ENCODE data around the gene TSPAN18. TPM values are rescaled to one million over a fixed set of nuclear protein-coding genes. Genes with fewer than 3 reads are reported as not detected.

TSPAN18 gene, protein sequence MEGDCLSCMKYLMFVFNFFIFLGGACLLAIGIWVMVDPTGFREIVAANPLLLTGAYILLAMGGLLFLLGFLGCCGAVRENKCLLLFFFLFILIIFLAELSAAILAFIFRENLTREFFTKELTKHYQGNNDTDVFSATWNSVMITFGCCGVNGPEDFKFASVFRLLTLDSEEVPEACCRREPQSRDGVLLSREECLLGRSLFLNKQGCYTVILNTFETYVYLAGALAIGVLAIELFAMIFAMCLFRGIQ
- polyA plus RNA-seq: 2.1 TPM

DNA sequence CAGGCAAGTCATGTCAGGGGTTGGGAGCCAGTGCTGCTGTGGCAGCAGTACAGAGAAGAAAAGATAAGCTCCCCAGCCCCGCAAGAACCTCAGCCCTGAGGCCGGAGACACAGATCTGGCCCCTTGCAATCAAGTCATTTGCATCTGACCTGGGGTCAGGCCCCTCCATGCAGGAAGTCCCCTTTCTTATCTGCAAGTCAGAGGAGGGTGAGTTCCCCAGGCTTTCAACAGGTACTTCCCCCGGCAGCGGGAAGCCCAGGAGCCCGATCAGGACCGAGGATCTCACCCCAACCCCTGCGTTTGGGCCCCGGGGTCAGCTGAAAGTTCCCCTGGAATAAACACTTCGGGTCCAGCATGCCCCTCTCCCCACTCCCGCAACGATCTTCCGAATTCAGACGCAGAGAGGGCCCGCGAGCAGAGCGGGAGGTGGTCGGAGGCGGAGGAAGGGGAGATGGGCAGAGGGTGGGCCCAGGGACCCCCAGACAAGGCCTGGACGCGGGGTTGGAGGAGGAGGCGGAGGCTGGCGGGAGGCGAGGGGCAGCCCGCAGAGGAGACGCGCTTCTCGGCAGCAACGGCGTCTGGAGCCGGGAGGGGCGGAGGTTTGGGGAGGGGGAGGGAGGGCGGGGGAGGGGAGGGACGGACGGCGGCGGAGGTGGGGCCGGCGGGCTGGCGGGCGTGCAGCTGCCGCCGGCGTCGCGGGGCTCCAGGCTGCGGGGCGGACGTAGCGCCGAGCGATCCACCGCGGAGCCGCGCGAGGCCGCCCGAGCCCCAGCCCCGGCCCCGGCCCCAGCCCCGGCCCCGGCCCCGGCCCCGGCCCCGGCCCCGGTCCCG, at the start of gene TSPAN18:
Gene TSPAN18 (plus strand): TSS at position 680 of the 831 bp plus-strand sequence. CDS start 179,455 bp downstream, outside the sequence.
- Mint-ChIP-seq H3K9me3 (no peaks in the 10 kb centered on the region), H3K4me3 (peak within 1 kb of the TSS; percentile 81 to 97 (median 89)), H3K27me3 (peaks cover 5% of the 10 kb centered on the region), H3K27ac (peak within 1 kb of the TSS in 2 of 3 donors; percentile 73 to 95), H3K36me3 (no peaks in the 10 kb centered on the region), H3K4me1 (peaks cover 3 to 11% (median 11%) of the 10 kb centered on the region in 3 donors)

DNA sequence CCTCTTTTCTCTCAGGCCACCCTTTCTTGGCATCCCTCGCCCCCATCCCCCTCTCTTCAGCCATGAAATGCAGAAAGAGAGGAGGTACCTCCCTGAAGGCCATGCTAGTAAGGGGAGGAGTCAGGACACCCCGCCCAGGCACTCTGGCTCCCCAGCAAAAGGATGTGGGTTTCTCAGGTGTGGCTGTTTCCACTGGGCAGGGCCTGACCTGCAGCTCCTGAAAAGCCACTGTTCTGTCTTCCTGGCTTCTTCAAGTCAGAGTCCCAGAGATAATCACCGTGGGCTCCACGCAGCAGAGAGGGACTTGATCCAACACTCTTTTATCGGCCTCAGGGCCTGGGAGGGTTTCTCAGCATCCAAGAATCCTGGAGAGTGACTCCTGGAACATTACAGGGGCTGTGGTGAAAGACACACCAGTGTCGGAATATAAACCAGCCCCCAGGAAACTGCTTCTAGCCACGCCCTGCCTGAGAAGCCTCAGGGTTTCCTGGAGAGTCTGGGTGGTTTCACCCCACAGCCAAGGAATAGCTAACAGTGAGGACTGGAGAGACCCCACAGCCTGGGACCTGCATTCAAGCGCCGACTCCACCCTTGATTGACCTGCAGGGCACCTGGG, 45.7 kb upstream of the TSPAN18 start:
- Mint-ChIP-seq H3K27ac (peak overlapping the region in 1 of 3 donors; percentile 46), H3K4me3 (peak overlapping the region in 2 of 4 donors; percentile 39 to 71), H3K36me3 (no peaks in the 10 kb centered on the region), H3K27me3 (peaks cover 15% of the 10 kb centered on the region), H3K4me1 (peaks cover 0 to 10% (median 0%) of the 10 kb centered on the region in 3 donors), H3K9me3 (peaks cover 0 to 4% (median 1%) of the 10 kb centered on the region in 3 donors)

DNA sequence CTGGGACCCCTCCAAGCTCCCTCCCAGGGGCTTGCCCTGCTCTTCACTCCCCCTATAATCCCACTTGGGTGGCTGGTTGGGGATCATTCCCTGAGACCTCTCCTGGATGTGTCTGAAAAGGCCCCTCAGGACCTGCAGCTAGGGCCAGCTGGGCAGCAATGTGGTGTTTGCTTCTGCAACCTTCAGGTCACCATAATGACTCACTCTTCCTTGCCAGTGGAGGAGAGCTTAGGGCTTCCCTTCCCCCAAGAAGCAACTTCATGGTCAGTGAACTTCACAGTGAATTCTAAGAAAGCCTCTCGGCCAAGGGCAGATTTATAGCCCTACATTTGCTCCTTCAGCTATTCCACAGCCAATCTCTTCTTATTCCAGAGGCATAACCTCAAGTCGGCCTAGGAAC, 45.1 kb upstream of the TSPAN18 start:
- peak overlapping the region in 2 of 4 donors; percentile 6 to 71 for H3K4me3 Mint-ChIP-seq
- H3K36me3 Mint-ChIP-seq: no peaks in the 10 kb centered on the region
- peaks cover 15% of the 10 kb centered on the region for H3K27me3 Mint-ChIP-seq
- peak overlapping the region in 1 of 3 donors; percentile 29 for H3K27ac Mint-ChIP-seq
- H3K9me3 Mint-ChIP-seq: peaks cover 0 to 4% (median 1%) of the 10 kb centered on the region in 3 donors
- peaks cover 0 to 10% (median 0%) of the 10 kb centered on the region in 3 donors for H3K4me1 Mint-ChIP-seq

DNA sequence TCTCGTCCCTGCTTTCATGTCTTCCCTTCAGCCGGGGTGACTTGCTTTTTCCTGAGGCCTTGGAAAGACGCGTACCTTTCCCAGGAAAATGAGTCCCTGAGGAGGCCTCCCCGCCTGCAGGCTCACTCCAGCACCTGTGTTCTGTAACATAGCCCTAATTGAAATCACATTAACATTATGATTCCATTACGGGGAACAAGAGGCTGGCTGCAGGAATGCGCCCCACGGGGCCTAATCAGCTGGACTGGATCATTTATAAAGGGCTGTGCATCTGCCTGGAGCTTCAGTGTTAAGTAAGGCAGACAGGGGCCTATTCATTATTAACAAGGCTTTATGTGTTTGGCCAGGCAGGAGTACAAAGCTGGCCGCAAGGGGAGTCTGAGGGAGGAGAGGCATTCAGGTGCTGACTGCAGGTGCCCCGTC, 41.9 kb upstream of the TSPAN18 start:
- peaks cover 20% of the 10 kb centered on the region for H3K27me3 Mint-ChIP-seq
- H3K4me1 Mint-ChIP-seq: peaks cover 3 to 19% (median 4%) of the 10 kb centered on the region in 3 donors
- peaks cover 0 to under 1% (median 0%) of the 10 kb centered on the region in 3 donors for H3K9me3 Mint-ChIP-seq
- no peaks in the 10 kb centered on the region for H3K36me3 Mint-ChIP-seq
- H3K4me3 Mint-ChIP-seq: no peak overlapping the region
- no peak overlapping the region for H3K27ac Mint-ChIP-seq

DNA sequence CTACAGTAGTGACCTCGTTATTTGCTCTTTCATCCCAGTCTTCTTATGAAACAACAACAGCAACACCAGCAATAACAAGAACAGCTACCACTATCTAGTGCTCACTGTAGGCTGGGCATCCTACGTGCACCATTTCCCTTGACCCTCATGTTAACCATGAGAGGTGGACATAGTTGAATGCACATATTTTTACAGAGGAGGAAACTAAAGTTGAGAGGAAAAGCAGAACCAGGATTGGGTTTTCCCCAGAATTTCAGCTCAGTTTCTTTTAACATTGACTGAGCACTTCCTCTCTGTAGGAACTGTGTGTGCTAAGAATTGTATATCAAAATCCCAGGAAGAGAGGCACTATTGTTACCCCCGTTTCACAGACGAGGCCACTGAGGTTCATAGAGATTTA, 39.4 kb upstream of the TSPAN18 start:
- Mint-ChIP-seq H3K27me3 (peaks cover 9% of the 10 kb centered on the region), H3K9me3 (no peaks in the 10 kb centered on the region), H3K4me1 (peaks cover 3 to 11% (median 4%) of the 10 kb centered on the region in 3 donors), H3K36me3 (no peaks in the 10 kb centered on the region), H3K27ac (no peak overlapping the region), H3K4me3 (no peak overlapping the region)

DNA sequence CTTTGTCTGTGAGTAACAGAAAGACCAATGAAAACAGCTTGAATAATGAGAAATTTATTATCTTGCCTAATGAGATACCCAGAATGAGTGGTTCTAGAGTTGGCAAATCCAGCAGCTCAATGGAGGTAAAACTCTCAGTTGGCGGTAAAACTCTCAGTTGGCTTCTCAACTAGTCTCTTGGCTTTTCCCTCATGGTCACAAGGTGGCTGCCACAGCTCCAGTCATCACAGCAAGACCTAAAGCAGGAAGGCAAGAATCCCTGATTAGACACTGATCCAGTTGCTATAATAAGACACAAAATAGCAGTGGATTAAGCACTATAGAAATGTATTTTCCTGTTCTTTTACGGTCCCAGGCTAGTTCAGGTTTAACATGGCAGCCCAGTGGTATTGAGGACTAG, 37.5 kb upstream of the TSPAN18 start:
- Mint-ChIP-seq H3K36me3 (no peaks in the 10 kb centered on the region), H3K9me3 (no peaks in the 10 kb centered on the region), H3K4me3 (no peak overlapping the region), H3K27me3 (peaks cover 7% of the 10 kb centered on the region), H3K27ac (no peak overlapping the region), H3K4me1 (peaks cover 3 to 10% (median 4%) of the 10 kb centered on the region in 3 donors)

DNA sequence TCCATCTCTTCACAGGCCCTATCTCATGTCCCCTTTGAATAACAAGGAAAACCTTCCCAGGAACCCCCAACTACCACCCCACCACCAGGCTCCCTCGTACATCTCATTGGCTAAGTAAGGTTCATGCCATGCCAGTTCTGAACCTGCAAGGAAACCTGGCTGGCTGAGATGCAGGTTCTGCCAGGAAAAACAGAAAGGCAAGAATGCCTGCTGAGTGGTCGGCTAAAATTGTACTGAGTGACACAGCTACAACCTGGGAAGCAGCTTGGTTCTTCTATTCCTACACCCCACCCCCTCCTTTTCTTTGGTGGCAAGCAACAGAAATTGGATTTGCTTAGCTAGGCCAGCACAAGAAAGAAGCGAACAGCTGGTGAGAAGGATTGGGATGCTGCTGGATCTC, 36.1 kb upstream of the TSPAN18 start:
- no peak overlapping the region for H3K4me3 Mint-ChIP-seq
- H3K9me3 Mint-ChIP-seq: no peaks in the 10 kb centered on the region
- peaks cover 3 to 15% (median 11%) of the 10 kb centered on the region in 3 donors for H3K4me1 Mint-ChIP-seq
- no peaks in the 10 kb centered on the region for H3K36me3 Mint-ChIP-seq
- no peak overlapping the region for H3K27ac Mint-ChIP-seq
- peaks cover 7% of the 10 kb centered on the region for H3K27me3 Mint-ChIP-seq

DNA sequence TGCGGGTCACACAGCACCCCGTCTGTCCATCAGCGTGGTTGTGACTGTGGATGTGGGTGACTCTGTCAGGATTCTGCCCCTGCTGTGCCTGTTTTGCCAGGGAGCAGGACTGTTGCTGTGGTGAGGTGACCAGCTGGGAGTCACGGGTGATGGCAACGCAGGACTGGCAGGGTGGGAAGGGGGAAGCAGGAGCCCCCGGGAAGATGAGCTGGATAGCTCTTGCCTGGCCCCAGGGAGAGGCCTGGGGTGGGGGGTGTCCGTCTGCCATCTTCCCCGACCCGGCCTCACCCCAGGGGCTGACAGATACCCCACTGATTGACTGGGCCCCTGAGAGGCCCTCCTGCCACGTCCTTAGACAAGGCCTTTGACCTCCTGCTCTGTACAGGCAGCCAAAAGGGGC, 34.3 kb upstream of the TSPAN18 start:
- H3K4me3 Mint-ChIP-seq: no peak overlapping the region
- no peak overlapping the region for H3K27ac Mint-ChIP-seq
- no peaks in the 10 kb centered on the region for H3K36me3 Mint-ChIP-seq
- H3K27me3 Mint-ChIP-seq: peaks cover 7% of the 10 kb centered on the region
- no peaks in the 10 kb centered on the region for H3K9me3 Mint-ChIP-seq
- peaks cover 3 to 13% (median 11%) of the 10 kb centered on the region in 3 donors for H3K4me1 Mint-ChIP-seq

DNA sequence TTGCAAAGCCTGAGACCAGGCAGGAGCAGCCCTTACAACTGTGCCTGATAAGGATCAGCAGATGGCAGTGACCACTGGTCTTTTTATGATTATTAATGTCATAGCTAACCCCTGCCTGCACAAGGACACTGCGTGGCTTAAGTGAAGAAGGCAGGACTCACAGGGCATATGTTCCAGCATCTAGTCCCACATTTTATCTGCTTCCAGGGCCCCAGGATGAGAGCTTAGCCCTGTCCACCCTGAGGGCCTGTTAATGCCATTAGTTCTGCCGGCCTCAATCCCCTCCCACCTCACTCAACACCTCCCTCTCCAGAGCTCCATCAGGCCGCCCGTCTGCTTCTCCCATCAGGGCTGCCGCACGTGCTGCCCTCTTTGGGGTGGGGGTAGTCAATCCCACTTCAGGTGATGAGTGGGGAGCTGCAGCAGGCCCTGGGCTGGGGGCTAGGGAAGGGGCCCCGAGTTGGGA, 33.1 kb upstream of the TSPAN18 start:
- H3K27ac Mint-ChIP-seq: peak overlapping the region in 1 of 3 donors; percentile 67
- peaks cover 4% of the 10 kb centered on the region for H3K27me3 Mint-ChIP-seq
- H3K4me3 Mint-ChIP-seq: no peak overlapping the region
- peaks cover 0 to 7% (median 6%) of the 10 kb centered on the region in 3 donors for H3K4me1 Mint-ChIP-seq
- no peaks in the 10 kb centered on the region for H3K36me3 Mint-ChIP-seq
- no peaks in the 10 kb centered on the region for H3K9me3 Mint-ChIP-seq

DNA sequence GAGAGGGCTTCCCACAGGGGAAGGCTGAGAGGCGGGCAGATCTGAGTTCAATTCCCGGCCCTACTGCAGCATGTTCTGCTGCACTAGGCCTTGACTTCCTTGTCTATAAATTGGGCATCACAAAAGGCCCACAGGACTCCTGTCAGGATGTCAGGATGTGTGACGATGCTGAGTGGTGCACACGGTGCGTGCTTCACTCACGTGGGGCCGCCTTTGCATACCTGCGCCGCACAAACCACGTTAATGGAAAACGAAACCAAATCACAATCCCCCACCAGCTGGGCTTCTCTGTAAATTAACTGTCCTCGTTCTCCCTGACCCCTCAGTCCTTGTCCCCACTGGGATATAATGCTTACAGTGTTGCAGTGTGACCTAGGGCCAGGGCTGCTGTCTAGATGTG, 32.3 kb upstream of the TSPAN18 start:
- peaks cover 0 to 7% (median 6%) of the 10 kb centered on the region in 3 donors for H3K4me1 Mint-ChIP-seq
- H3K27ac Mint-ChIP-seq: no peak overlapping the region
- H3K36me3 Mint-ChIP-seq: peaks cover 3% of the 10 kb centered on the region
- H3K27me3 Mint-ChIP-seq: no peaks in the 10 kb centered on the region
- no peaks in the 10 kb centered on the region for H3K9me3 Mint-ChIP-seq
- peak overlapping the region in 3 of 4 donors; percentile 28 to 72 (median 56) for H3K4me3 Mint-ChIP-seq

DNA sequence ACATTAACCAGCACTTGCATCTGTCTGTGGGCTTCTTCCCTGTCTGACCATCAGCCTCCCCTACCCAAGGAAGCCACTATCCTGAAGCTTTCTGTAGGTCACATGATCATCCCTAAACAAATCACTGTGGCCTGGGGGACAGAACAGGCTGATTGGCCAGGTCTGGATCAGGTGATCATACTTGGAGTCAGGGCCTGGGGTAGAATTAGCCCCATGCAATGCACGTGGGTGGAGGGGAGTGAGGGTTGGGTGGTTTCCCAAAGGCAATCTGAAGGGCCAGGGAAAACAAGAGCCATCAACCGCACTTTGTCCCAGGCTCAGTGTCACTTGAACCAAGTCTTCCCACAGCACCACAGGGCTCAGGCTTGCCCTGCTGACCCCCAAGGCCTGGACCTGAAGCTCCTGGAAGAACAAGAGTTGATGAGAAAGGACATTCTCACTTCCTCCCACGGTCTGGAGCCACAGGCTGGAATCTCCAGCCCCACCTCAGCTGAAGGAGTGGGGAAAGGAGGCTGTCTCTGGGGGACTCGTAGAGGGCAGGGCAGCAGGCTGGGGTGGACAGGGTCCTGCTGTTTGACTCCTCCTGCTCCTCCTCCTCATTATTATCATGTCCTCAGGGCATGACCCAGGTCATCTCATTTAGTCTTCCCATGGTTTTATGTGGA, 31.5 kb upstream of the TSPAN18 start:
- H3K27ac Mint-ChIP-seq: no peak overlapping the region
- H3K36me3 Mint-ChIP-seq: peaks cover 5% of the 10 kb centered on the region
- H3K9me3 Mint-ChIP-seq: no peaks in the 10 kb centered on the region
- H3K27me3 Mint-ChIP-seq: peaks cover 4% of the 10 kb centered on the region
- H3K4me3 Mint-ChIP-seq: peak overlapping the region in 1 of 4 donors; percentile 56
- peaks cover 0 to 7% (median 6%) of the 10 kb centered on the region in 3 donors for H3K4me1 Mint-ChIP-seq

DNA sequence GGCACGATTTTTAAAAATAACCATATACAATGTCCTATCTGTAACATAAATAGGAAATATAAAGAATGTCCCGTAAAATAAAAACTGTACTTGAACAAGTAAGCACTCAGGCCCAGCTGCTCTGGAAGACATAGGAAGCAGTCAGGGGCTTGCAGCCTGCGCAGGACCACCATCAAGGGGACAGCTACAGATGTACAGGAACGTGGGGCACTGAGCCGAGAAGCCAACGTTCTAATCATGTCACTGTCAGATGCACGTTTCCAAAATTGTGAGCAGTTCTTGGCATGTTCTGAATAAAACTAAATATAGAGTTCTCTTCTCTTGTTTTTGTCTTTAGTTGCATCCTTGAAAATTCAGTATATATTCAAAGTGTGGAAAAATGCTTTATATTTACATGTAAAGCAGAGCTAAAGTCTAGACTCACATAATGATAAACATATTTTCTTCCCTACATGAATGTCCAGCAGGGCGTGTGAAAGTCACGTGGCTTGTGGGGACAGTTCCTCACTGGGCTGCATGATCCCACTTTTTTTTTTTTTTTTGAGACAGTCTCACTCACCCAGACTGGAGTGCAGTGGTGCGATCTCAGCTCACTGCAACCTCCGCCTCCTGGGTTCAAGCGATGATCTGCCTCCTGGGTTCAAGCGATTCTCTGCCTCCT, 28.4 kb upstream of the TSPAN18 start:
- H3K27me3 Mint-ChIP-seq: peaks cover 8% of the 10 kb centered on the region
- H3K4me1 Mint-ChIP-seq: peaks cover 0 to 7% (median 6%) of the 10 kb centered on the region in 3 donors
- no peak overlapping the region for H3K4me3 Mint-ChIP-seq
- H3K27ac Mint-ChIP-seq: no peak overlapping the region
- peaks cover 5% of the 10 kb centered on the region for H3K36me3 Mint-ChIP-seq
- peaks cover 0 to 2% (median 0%) of the 10 kb centered on the region in 3 donors for H3K9me3 Mint-ChIP-seq

DNA sequence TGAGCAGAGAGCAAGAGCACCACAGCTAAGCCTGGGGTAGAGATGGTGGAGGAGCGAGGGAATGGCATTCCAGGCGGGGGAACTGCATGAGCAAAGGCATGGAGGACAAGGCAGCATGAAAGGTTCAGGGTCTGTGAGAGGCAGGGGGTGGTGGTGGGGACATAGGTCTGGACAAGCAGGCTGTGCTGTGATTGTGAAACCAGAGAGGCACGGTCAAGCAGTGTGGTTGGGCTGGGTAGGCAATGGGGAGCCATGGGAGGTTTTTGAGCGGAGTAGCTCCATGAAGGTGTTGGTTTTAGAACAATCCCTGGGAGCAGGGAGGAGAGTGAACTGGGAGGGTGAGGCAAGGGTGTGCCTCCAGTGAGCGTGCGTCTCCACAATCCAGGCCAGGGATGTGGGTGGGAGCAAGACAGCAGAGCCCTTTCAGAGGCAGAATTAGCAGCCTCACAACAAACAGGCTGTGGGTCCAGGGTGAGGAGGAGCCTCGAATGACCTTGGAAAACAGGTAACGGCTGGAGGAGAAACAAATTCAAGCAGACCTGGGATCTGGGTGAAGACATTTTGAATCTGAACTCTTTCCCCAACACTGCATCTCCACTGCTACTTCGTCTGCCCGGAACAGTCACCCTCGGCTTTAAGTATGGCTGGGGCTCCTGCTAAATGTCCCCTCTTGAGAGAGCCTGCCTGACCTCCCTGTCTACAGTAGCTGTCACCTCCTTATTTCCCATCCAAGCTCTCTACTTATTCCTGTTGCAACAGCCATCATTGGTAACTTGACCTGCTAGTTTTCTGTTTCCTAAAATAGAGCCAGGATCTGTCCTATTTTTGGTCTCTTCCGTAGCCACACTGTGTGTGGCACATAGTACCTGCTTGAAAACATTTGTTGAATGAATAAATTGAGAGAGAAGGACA, 27.0 kb upstream of the TSPAN18 start:
- peaks cover 0 to 3% (median 2%) of the 10 kb centered on the region in 3 donors for H3K4me1 Mint-ChIP-seq
- no peak overlapping the region for H3K27ac Mint-ChIP-seq
- H3K9me3 Mint-ChIP-seq: peaks cover 4 to 6% (median 5%) of the 10 kb centered on the region in 3 donors
- H3K27me3 Mint-ChIP-seq: peaks cover 8% of the 10 kb centered on the region
- peaks cover 5% of the 10 kb centered on the region for H3K36me3 Mint-ChIP-seq
- H3K4me3 Mint-ChIP-seq: no peak overlapping the region
